Activated CD4-positive, CD25-positive, alpha-beta regulatory T cell treated with anti-CD3 and anti-CD28 coated beads, Interleukin-2, amount 50 U/mL, for 24 hours (primary cell): ENCODE measurements around the gene IP6K3.

ENCODE experiments used
- ATAC-seq, 2 donors: fragments of 150-1000 bp; cut with Tn5 transposase; one replicate each; pipeline ENCODE4 v1.10.0; 2021; ENCODE audit warnings: mild to moderate bottlenecking in 1 of 2, moderate library complexity in 1 of 2

IP6K3 gene

DNA sequence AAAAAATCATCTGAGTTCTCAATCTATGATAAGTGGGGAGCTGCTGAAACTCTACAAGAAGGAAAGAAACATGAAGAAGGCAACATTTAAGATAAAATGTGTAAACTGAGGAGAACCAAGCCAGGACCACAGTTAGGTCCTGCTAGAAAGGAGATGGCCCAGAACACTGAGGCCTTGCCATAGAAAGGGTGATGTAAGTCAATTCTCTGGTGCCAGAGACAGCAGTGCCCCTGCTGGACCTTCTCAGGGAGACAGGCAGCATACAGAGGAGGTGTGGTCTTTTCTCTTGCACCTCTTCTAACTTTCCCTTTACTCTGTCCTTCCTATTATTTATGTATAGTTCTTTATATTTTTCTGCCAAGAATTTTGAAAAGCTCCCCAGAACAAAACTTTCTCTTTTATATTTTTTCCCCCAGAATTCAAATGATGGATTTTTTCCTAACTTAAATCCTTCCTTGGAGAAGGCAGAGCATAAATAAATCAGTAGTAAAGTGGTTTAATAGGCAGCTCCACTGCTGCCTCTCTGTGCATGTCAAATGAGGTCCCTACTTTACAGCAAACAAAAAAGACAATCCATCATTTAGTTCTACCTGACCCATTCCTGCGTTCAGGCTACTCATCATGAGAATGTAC lies 44.2 kb downstream of the IP6K3 start:
- ATAC-seq: peak in 1 of 2 donors; percentile 71

DNA sequence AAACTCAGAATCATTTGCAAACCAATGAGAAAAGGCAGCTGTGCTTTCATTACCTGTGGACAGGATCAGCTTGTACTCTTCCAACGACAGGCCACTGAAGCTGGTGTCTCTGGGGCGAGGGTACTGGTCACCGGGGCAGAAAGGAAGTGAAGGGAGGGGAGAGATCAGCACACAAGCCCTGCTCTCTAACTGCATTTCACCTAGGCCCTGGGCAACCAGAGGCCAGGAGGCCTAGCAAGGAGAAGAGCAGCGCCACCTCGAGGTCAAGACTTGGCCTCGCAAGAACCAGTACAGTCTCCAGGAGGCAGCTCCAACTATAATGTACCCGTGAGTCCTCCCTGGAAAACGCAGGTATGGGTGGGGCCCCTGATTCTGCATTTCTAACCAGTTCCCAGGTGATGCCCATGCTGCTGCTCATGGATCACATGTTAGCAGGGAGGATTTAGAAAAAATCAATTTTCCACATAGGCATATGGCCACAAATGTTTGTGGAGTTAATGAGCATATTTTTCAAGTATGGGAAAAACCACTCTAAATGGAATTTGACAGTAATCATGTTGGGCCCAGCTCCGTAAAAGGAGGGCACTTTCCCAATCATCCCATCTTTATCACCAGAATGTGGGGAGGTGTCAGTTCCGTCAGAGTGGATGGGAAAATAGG lies 46.2 kb downstream of the IP6K3 start:
- ATAC-seq: peak; percentile 80

DNA sequence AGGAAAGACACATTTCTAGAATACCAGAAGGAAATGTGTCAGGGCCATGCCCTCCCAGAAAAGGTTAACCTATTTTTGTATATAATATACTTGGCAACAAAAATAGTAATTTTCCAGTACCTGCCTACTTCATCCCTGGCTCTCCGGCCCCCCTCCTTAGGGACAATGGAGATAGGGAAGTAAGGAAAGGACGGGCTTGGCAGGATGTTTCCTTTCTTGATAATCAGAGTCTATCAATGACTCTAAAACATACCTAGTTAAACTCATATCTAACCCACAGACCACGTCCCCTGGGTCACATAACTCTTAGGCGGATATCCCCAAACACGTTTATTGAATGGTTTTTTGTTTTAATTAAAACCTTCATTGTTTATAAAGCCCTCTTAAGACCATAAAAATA lies 47.0 kb downstream of the IP6K3 start:
- ATAC-seq: no peak

DNA sequence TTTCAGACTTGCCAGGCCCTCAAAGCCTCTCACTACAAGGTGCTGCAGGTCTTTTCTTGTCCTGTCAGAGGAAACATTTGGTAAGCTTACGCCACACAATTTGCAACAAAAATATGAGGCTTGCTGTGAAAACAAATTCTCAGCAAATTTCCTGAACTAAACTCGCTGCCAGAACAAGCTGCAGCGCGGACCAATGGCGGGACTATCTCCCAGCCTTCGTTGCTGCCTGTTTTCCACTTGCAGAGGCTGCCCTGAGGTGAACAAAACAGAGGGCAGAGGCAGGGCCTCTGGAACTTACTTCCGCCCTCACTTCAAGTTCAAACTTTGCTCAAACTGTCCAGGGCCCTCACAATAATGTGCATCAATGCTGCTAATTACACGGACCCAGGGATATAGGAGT lies 47.6 kb downstream of the IP6K3 start:
- ATAC-seq: no peak

DNA sequence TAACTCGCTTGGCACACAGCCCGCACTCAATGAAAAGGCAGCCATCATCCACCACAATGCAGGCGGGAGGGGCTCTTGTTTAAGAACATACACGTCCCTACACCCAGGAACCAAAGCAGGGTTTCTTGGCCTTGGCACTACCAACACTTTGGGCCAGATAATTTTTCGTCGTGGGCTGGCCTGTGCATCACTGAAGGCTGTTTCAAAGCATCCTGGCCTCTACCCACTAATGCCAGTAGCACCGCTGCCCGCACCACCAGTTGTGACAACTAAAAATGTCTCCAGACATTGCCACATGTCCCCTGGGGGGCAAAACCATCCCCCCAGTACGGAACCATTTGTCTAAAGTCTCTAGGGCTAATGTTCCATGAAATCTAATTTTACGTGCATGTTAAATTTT lies 48.2 kb downstream of the IP6K3 start:
- ATAC-seq: no peak

DNA sequence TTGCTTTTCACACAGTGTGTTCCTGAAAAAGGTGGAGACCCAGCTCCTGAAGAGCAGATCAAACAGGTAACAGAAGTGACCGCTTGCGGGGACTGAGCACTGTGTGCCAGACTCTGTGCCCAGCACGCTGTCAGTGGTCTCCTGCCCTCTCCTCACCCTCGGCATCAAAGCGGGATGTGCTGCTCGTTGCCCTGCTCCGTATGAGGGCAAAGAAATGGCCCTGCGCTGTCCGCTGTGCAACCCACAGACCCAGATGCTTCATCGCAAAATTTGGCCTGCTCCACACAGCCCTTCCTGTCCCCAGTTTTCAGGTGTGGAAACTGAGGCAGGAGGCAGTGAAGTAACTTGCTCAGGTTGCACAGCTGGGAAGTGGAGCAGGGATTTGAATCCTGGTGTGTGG lies 48.9 kb downstream of the IP6K3 start:
- no peak for ATAC-seq

DNA sequence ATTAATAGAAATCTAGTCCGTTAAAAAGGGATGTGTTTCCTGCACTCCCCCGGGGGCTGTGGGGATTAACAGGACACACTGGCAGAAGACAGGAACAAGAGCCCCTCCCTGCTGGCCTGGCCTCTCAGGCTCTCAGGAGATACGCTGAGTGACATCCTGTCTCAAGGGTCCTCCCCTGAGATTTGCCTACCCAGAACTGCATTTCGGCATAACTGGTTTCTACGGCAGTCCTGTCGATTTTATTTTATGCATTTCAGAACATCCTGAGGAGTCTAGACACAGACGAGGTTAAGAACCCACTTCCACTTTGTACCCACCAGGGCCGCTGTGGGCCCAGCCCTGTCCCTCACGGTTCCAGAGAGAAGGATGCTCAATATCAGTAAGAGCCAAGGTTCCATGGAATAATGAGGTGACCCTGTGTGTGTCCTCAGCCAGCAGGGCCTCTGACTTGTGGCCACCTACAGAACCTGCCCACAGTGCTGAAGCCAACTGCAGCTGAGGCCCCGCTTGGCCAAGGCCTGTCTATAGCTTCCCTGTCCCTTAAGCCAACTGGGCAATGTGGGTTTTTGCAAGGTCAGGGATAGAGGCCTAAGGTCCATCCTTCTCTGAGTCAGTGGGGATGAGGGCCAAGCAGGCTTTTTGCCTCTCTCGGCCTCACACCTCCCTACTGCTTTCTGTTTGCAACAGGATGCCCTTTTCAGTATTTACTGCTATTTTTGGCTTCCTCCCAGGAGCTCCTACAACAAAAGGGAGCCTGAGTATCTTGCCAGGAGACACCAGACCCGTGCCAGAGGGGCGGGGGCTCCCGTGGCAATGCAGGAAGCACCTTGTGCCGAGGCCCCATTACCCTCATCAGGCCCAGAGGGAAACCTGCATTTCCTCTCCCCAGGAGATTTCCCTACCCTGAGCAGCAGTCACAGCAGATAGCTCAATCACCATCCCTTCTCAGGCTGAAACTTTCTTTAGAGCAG lies 49.9 kb downstream of the IP6K3 start:
- ATAC-seq: no peak

DNA sequence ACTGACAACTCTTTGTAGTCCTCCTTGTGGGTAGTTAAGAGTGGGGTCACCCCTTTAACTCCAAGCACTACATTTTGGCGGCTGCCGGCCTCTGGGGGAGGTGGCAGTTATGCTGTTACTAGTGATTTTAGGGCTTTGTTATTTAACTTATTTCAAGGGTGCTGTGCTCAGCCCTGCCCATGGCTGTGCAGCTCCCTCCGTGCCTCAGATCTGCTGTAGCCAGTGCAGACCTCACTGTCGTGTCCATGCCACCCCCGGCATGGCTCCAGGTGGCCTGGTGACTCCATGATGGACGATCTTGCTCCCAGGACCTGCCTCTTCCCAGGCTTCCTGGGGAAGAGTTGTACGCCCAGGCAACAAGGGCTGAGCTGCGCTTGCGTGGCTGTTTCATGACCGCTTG lies 50.6 kb downstream of the IP6K3 start:
- ATAC-seq: no peak

DNA sequence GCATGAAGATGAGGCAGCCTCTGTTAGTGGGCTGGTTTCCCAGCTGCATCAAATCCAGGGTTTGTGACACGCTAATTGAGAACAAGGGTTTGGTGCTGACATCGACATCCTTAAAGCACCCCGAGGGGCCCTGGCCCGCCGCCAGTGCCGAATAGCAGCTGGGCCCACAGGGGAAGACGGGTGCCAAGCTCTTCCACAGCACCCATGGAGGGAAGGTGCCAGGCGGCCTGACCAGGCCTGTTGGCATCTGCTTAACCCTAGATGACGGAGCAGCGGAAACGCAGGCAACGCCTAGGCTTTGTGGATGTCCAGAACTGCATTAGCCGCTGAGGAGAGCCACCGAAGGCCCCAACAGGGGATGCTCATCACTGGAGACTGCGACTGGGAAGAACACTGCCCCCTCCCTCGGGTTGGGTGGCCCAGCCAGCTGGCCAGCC lies 51.2 kb downstream of the IP6K3 start:
- no peak for ATAC-seq

DNA sequence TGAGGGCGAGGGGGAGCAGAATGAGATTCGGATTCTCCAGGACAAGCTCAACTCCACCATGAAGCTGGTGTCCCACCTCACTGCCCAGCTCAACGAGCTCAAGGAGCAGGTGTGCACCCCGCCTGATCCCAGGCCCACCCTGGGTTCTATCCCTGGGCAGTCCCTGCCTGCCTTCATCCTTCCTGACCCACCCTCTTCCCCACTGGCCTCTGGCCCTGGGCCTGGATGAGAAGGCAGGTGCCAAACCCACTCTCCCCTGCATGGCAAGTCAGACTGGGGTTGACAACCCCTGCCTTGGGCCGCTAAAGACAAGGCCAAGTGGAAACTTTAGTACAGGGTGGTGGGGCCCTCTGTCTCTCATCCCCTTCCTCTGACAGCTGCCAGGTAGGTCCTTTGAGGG lies 51.7 kb downstream of the IP6K3 start:
- no peak for ATAC-seq

DNA sequence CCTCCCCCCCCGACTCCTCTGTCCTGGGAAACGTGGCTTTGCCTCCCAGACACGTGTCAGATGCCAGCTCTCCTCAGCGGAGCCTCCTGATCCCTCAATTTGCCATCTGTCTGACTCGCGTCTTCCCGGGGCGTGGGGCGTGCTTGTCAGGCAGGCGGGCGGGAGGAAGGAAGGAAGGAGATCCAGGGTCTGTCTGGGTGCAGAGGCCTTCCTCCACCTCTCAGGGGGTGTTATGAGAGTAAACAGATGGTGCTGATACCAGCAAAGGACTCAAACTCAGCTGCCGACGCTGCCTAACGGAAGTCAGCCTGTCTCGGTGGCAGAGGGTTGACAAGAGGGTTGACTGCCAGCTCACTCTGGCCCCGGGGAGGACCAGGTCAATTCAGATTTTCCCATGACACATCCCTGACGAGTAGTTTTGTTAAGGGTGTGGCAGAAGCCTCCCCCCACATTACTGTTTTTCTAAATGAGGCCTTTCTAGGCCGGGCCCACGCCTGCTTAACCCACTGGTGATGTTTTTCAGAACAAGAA lies 52.2 kb downstream of the IP6K3 start:
- peak; percentile 87 to 89 for ATAC-seq

DNA sequence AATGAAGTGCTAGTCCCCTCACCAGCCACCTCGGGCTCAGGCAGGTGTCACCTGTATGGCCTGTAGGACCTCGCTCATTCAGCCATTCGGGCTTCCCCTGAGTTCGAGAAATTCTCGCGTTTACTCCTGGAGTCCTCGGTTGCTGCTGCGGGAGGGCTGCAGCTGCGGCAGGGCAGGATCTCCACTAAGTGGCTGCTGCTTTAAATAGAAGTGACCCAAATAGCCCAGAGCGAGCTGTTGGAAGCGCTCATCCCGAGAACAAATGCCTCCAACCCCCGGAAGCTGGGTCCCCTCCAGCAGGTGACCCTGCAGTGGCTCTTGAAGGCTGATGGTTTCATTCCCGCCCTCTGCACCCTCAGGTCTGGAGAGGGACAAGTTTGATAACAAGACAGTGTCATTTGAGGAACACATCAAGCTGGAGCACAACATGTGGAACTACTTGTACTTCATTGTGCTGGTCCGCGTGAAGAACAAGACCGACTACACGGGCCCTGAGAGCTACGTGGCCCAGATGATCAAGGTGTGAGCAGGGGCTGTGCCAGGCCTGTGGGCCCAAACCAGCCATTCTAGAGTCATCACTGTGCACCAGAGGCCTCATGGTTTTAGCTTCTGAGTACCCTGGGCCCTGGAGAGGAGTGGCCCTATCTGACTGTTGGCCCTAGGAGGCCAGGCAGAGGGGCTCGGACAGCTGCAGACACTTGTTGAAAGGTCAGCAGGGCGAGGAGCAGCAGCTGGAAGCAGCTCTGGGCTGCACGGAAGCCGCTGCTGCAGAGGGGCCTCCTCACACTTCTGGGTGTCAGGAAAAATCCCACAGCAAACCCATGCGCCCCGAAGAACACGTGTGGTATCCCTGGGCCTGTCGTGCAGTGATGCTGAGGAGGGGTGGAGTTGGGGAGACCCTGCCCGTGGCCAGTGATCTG lies 53.3 kb downstream of the IP6K3 start:
- no peak for ATAC-seq

DNA sequence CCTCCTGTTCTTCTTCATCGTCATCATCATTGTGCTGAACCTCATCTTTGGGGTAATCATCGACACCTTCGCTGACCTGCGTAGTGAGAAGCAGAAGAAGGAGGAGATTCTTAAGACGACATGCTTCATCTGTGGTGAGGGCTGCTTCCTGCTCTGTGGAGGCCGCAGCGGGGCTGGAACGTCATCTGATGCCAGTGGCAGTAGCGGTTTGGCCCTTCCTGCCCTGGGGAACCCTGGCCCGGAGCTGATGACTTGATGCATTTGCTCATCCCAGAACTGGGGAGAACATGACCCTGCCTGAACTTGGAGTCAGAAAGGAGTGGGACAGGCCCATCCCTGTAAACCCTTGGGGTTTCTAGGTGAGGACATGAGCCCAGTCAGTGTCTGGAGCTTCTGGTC lies 53.9 kb downstream of the IP6K3 start:
- peak; percentile 33 to 50 for ATAC-seq

DNA sequence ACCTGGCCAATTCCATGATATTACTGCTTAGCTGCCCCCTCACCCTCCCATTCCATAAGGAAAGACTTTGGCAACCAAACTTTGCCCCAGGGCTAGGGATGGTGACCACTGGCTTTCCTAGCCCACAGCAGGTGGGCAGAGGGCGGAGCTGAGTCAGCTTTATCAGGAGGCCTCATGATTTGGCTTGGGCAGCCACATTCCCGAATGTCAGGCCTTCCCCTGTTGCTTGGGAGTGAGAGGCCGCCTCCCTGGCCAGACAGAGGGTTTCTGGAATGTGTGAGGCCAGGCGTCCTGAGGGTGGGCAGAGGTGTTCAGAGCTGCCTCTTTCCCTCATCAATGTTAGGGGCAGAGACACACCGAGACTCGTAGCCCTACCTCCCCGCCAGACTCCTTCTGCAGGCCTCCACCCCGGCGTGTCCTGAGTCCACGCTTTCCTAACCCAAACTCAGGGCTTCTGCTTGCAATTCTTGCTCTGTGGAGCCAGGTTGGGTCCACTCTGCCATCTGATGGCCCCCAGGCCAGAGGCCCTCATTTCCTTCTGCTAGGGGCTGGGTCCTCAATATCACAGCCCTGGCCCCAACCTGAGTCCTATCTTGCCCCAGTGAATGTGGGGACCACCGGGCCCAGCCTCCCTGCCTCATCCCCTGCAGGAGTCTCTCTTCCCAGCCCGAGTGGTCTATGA lies 54.5 kb downstream of the IP6K3 start:
- no peak for ATAC-seq

DNA sequence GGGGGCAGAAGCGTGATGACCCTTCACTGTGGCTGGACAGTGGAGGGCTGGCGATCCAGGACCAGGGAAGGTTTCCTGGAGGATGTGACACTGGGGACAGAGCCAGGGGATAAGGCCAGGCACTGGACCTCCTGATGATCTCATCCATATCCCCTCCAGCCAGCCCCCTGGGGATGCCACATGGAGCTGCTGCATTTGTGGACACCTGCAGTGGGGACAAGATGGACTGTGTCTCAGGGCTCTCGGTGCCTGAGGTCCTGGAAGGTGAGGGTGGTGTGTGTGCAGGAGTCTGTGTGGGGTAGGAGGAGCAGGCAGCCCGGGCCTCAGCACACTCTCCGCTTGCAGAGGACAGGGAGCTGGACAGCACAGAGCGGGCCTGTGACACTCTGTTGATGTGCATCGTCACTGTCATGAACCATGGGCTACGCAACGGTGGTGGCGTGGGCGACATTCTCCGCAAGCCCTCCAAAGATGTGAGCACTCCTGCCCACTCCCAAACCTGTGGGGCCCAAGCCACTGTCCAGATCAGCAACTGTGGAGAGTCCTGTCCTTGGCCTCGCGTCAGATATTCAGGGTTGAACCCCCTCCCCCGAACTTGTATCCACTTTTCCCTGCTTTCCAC lies 55.1 kb downstream of the IP6K3 start:
- ATAC-seq: no peak

DNA sequence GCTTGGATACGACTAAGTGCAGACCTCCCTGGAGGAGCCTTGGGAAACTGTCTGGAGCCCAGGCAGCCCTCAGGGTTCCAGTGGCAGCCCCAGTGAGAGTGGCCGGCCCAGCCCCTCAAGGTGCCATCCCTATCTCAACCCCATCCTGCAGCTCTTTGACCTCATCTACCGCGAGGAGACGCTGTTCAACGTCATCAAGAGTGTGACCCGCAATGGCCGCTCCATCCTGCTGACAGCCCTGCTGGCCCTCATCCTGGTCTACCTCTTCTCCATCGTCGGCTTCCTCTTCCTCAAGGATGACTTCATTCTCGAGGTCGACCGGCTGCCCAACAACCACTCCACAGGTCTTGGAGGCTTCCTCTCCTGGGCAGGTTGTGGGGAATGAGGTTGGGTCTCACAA lies 55.9 kb downstream of the IP6K3 start:
- no peak for ATAC-seq

DNA sequence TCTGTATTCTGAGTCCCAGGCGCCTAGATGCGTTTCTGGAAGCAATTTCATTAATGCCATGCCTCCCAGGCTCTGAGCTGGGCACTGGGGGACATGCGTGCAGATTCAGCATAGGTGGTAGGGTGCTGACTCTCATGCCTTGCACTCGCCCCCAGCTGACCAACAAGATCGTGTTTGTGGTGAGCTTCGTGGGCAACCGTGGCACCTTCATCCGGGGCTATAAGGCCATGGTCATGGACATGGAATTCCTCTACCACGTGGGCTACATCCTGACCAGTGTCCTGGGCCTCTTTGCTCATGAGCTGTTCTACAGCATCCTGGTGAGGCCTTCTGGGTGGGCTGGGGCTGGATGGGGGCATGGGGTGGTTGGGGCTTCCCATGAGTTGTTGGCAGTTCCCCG lies 56.8 kb downstream of the IP6K3 start:
- no peak for ATAC-seq

DNA sequence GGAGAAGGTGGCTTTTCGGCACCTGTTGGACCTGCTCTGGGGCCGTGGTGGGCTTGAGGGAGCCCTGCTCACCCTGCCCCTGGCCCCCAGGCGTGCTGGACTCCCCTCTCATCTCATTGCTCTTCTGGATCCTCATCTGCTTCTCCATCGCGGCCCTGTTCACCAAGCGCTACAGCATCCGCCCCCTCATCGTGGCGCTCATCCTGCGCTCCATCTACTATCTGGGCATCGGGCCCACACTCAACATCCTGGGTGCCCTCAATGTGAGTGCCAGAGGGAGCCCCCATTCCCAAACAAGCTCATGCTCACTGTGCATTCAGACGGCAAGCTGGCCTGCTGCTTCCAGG lies 57.6 kb downstream of the IP6K3 start:
- ATAC-seq: no peak

DNA sequence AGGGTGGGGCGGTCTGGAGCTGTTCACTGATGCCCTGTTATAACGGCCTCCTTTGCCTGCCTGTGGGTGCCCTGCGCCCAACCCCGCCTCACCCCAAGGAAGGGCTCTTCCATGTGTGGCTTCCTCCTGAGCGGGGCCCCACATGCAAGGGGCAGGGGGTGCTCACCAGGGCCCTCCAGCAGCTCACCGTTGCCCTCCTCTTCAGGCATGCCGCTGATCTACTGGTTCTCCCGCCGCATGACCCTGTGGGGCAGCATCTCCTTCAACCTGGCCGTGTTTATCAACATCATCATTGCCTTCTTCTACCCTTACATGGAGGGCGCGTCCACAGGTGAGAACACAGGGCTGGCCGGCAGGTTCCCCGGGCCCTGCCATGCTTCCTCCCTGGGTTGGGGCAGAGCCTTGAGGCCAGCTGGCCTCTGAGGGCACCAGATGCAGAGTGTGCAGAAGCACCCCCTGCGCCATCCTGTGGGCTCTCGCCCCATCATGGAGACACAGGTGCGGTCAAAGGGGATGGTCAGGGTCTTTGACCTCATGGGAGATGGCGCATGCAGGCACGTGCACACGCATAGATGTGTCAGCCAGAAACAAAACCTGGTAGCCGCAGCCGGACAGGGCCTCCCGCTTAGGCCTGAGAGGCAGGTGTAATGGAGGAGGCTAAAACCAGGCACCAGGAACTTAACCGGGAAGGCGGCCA lies 58.1 kb downstream of the IP6K3 start:
- ATAC-seq: no peak

DNA sequence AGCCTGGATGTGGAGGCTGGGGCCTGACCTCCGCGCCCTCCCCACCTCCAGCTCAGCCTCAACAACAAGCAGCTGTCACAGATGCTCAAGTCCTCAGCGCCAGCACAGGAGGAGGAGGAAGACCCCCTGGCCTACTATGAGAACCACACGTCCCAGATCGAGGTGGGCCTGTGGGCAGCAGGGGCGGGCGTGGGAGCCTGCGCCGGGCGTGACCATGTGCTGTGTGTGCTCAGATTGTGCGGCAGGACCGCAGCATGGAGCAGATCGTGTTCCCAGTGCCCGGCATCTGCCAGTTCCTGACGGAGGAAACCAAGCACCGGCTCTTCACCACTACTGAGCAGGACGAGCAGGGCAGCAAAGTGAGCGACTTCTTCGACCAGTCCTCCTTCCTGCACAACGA lies 58.7 kb downstream of the IP6K3 start:
- no peak for ATAC-seq
